ENCODE data around the gene CATSPER4.

CATSPER4 gene

GRCh38 chr1:26164861-26165842 lies 25.2 kb upstream of the CATSPER4 start:
- no peak for DNase-seq

- DNase-seq: no peak
Measured at GRCh38 chr1:26166719-26167281, 23.6 kb upstream of the CATSPER4 start.

GRCh38 chr1:26168410-26169197 lies 21.8 kb upstream of the CATSPER4 start, which contains the start of gene C1orf232:
Gene C1orf232 (minus strand): TSS chr1:26168963. CDS start chr1:26168499, 464 bp downstream.
- no peak for DNase-seq

- DNase-seq: no peak
Measured at GRCh38 chr1:26169198-26169554, 21.2 kb upstream of the CATSPER4 start.

GRCh38 chr1:26169669-26170471 lies 20.5 kb upstream of the CATSPER4 start, which contains the start of gene ZNF593:
Gene ZNF593 (plus strand): TSS chr1:26169908. CDS start chr1:26169984, 76 bp downstream.
- DNase-seq: peak; percentile 74

GRCh38 chr1:26170472-26170821 lies 20.0 kb upstream of the CATSPER4 start:
- no peak for DNase-seq

GRCh38 chr1:26171084-26172072 lies 19.0 kb upstream of the CATSPER4 start, which contains the start of gene ZNF593OS:
Gene ZNF593OS (minus strand): TSS chr1:26171832. CDS start chr1:26171661, 171 bp downstream.
- no peak for DNase-seq

GRCh38 chr1:26175346-26175745 lies 15.1 kb upstream of the CATSPER4 start:
- no peak for DNase-seq

- DNase-seq: no peak
Measured at GRCh38 chr1:26177182-26177684, 13.2 kb upstream of the CATSPER4 start, which contains the start of gene CNKSR1. Gene CNKSR1 (plus strand): TSS chr1:26177491. CDS start chr1:26177548, 57 bp downstream.

- no peak for DNase-seq
Measured at GRCh38 chr1:26180010-26180506, 10.3 kb upstream of the CATSPER4 start.

GRCh38 chr1:26181586-26182382 lies 8.6 kb upstream of the CATSPER4 start:
- DNase-seq: no peak

- DNase-seq: no peak
Measured at GRCh38 chr1:26182383-26182696, 8.1 kb upstream of the CATSPER4 start.

GRCh38 chr1:26184086-26184485 lies 6.3 kb upstream of the CATSPER4 start:
- no peak for DNase-seq

- no peak for DNase-seq
Measured at GRCh38 chr1:26184883-26185282, 5.5 kb upstream of the CATSPER4 start.

- DNase-seq: no peak
Measured at GRCh38 chr1:26187882-26188281, 2.5 kb upstream of the CATSPER4 start.

- DNase-seq: no peak
Measured at GRCh38 chr1:26188477-26188876, 1.9 kb upstream of the CATSPER4 start.

GRCh38 chr1:26189331-26189730 lies 1.1 kb upstream of the CATSPER4 start:
- no peak for DNase-seq

GRCh38 chr1:26189751-26190275 lies 589 bp upstream of the CATSPER4 start:
- no peak for DNase-seq

GRCh38 chr1:26191739-26192138 lies 1.3 kb downstream of the CATSPER4 start:
- DNase-seq: no peak

All from effector CD4-positive, alpha-beta T cell (primary cell).